ENCODE data around the gene B3GALT5.

DNA sequence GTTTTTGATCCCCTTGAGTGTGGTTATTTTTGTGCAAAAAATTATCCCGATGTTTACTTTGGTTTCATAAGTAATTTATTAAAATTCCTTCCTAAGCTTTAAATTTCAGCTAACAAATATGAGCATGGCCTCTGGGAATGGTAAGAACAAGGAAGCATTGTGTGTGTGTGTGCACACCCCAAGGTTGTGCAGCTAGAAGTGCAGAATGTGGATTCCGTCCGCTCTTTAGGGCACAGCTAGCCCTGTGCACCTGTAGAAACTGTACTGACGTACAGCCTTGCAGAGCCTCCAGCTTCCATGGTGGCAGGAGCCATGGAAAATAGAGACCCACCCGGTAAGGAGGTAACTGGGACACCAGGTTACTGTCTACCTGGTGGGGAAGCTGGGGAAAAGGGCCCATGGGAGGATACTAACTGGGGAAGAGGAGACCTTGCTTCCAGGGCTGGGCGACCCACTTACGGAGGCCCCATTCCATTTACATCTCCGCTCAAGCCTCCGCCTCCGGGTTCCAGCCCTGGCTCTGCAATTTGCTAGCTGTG is 54.7 kb downstream of the B3GALT5 start:
- TF ChIP-seq, protein P1, sequence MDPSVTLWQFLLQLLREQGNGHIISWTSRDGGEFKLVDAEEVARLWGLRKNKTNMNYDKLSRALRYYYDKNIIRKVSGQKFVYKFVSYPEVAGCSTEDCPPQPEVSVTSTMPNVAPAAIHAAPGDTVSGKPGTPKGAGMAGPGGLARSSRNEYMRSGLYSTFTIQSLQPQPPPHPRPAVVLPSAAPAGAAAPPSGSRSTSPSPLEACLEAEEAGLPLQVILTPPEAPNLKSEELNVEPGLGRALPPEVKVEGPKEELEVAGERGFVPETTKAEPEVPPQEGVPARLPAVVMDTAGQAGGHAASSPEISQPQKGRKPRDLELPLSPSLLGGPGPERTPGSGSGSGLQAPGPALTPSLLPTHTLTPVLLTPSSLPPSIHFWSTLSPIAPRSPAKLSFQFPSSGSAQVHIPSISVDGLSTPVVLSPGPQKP (IDR thresholded peaks at IDR 0.05; ENCODE audit: low read depth, low read length), result no peak
- no peak for TF ChIP-seq ZFP36 (IDR thresholded peaks at IDR 0.05; ENCODE audit: borderline replicate concordance, partially characterized antibody)
- no peak for TF ChIP-seq POLR2A (IDR thresholded peaks at IDR 0.05; ENCODE audit: low read length)
- TF ChIP-seq, protein P2, sequence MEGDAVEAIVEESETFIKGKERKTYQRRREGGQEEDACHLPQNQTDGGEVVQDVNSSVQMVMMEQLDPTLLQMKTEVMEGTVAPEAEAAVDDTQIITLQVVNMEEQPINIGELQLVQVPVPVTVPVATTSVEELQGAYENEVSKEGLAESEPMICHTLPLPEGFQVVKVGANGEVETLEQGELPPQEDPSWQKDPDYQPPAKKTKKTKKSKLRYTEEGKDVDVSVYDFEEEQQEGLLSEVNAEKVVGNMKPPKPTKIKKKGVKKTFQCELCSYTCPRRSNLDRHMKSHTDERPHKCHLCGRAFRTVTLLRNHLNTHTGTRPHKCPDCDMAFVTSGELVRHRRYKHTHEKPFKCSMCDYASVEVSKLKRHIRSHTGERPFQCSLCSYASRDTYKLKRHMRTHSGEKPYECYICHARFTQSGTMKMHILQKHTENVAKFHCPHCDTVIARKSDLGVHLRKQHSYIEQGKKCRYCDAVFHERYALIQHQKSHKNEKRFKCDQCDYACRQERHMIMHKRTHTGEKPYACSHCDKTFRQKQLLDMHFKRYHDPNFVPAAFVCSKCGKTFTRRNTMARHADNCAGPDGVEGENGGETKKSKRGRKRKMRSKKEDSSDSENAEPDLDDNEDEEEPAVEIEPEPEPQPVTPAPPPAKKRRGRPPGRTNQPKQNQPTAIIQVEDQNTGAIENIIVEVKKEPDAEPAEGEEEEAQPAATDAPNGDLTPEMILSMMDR (IDR thresholded peaks at IDR 0.05), result no peak
- no peak for TF ChIP-seq EP300 (IDR thresholded peaks at IDR 0.05)
- TF ChIP-seq NPAS2 (CRISPR knock-in tag; IDR thresholded peaks at IDR 0.05; ENCODE audit: borderline replicate concordance), result no peak
- no peak for TF ChIP-seq RCOR1 (IDR thresholded peaks at IDR 0.05; ENCODE audit: low read depth, low read length)
- no peak for TF ChIP-seq SMC3 (IDR thresholded peaks at IDR 0.05)
- TF ChIP-seq EHF (CRISPR knock-in tag; IDR thresholded peaks at IDR 0.05), result no peak
- no peak for TF ChIP-seq RAD21 (conservative IDR thresholded peaks at IDR 0.05 in 1 of 2, IDR thresholded peaks at IDR 0.05 in 1 of 2)
- TF ChIP-seq CEBPB (IDR thresholded peaks at IDR 0.05), result no peak
